NT2/D1 (cell line): ENCODE measurements around the gene ACP5.
A peak's percentile ranks its signal among the peaks of the same experiment; 100 is the strongest.

Experiments
- DNase-seq: peaks from one replicate; pipeline ENCODE4 v3.0.0-alpha.2; 2011; ENCODE audit warnings: low read depth, low spot score
- H3K27me3 ChIP-seq: 2 replicates; pipeline ENCODE4 v1.6.0; 2011; ENCODE audit warnings: mild to moderate bottlenecking; ENCODE audit not compliant: insufficient read length, insufficient read depth
- H3K36me3 ChIP-seq: 2 replicates; pipeline ENCODE4 v1.6.1; 2011; ENCODE audit warnings: mild to moderate bottlenecking, low read length, mixed read lengths; ENCODE audit not compliant: insufficient read depth, insufficient read length
- H3K4me1 ChIP-seq: 2 replicates; pipeline ENCODE4 v1.5.1; 2011; ENCODE audit not compliant: insufficient read depth, insufficient read length
- H3K4me3 ChIP-seq: 2 replicates; pipeline ENCODE4 v1.5.1; 2011; ENCODE audit warnings: low read depth; ENCODE audit not compliant: insufficient read length
- H3K9ac ChIP-seq: 2 replicates; pipeline ENCODE4 v1.6.0; 2011; ENCODE audit warnings: low read depth; ENCODE audit not compliant: insufficient read length
- H3K9me3 ChIP-seq: 2 replicates; pipeline ENCODE4 v1.5.1; 2011; ENCODE audit warnings: mild to moderate bottlenecking, low read length; ENCODE audit not compliant: insufficient read depth
- SUZ12 ChIP-seq: IDR thresholded peaks from 2 replicates; pipeline ENCODE4 v1.6.1; 2011; ENCODE audit not compliant: insufficient read length, insufficient read depth; ENCODE audit errors: extremely low read depth
- YY1 ChIP-seq: IDR thresholded peaks from 2 replicates; pipeline ENCODE4 v1.6.1; 2011; ENCODE audit not compliant: insufficient read length, insufficient read depth
- ZNF274 ChIP-seq: IDR thresholded peaks from 2 replicates; pipeline ENCODE4 v1.6.1; 2011; ENCODE audit warnings: mild to moderate bottlenecking, low read depth, low read length

Gene ACP5

GRCh38 chr19:11596156-11596555 lies 18.7 kb upstream of the ACP5 start:
- Histone ChIP-seq H3K9ac (peak overlapping the region; percentile 36), H3K9me3 (no peaks in the 10 kb centered on the region), H3K4me1 (peaks cover 3% of the 10 kb centered on the region), H3K4me3 (no peak overlapping the region), H3K36me3 (peaks cover 24% of the 10 kb centered on the region), H3K27me3 (no peaks in the 10 kb centered on the region)
- no peak for DNase-seq
- TF ChIP-seq YY1 (no peak), SUZ12 (no peak), ZNF274 (no peak)

- no peak overlapping the region for H3K9ac ChIP-seq
- no peak overlapping the region for H3K4me3 ChIP-seq
- TF ChIP-seq ZNF274 (no peak), SUZ12 (no peak), YY1 (no peak)
- no peaks in the 10 kb centered on the region for H3K9me3 ChIP-seq
- no peaks in the 10 kb centered on the region for H3K27me3 ChIP-seq
- DNase-seq: no peak
- peaks cover 3% of the 10 kb centered on the region for H3K4me1 ChIP-seq
- peaks cover 8% of the 10 kb centered on the region for H3K36me3 ChIP-seq
These were observed 16.6 kb upstream of the ACP5 start for GRCh38 chr19:11594084-11594483.

GRCh38 chr19:11587975-11588631 lies 10.7 kb upstream of the ACP5 start:
- Histone ChIP-seq H3K4me1 (no peaks in the 10 kb centered on the region), H3K27me3 (no peaks in the 10 kb centered on the region), H3K36me3 (no peaks in the 10 kb centered on the region), H3K9me3 (no peaks in the 10 kb centered on the region), H3K9ac (peak overlapping the region; percentile 34), H3K4me3 (no peak overlapping the region)
- no peak for DNase-seq
- no peak for TF ChIP-seq SUZ12
- no peak for TF ChIP-seq ZNF274
- no peak for TF ChIP-seq YY1

- no peaks in the 10 kb centered on the region for H3K9me3 ChIP-seq
- no peaks in the 10 kb centered on the region for H3K36me3 ChIP-seq
- H3K4me1 ChIP-seq: no peaks in the 10 kb centered on the region
- H3K27me3 ChIP-seq: no peaks in the 10 kb centered on the region
- DNase-seq: peak; percentile 47
- H3K9ac ChIP-seq: peak overlapping the region; percentile 34
- no peak overlapping the region for H3K4me3 ChIP-seq
- TF ChIP-seq SUZ12 (no peak), ZNF274 (no peak), YY1 (no peak)
These were observed 10.0 kb upstream of the ACP5 start for GRCh38 chr19:11587302-11587974.

GRCh38 chr19:11586331-11586730 lies 8.9 kb upstream of the ACP5 start:
- Histone ChIP-seq H3K4me1 (no peaks in the 10 kb centered on the region), H3K4me3 (no peak overlapping the region), H3K36me3 (no peaks in the 10 kb centered on the region), H3K9me3 (no peaks in the 10 kb centered on the region), H3K27me3 (no peaks in the 10 kb centered on the region), H3K9ac (no peak overlapping the region)
- TF ChIP-seq ZNF274 (no peak), SUZ12 (no peak), YY1 (no peak)
- DNase-seq: no peak

- no peaks in the 10 kb centered on the region for H3K27me3 ChIP-seq
- peaks cover 9% of the 10 kb centered on the region for H3K4me1 ChIP-seq
- no peaks in the 10 kb centered on the region for H3K9me3 ChIP-seq
- no peak for DNase-seq
- H3K9ac ChIP-seq: no peak overlapping the region
- no peaks in the 10 kb centered on the region for H3K36me3 ChIP-seq
- H3K4me3 ChIP-seq: no peak overlapping the region
- TF ChIP-seq ZNF274 (no peak), YY1 (no peak), SUZ12 (no peak)
These were observed 4.3 kb upstream of the ACP5 start for GRCh38 chr19:11581740-11582139.

GRCh38 chr19:11580116-11580515 lies 2.7 kb upstream of the ACP5 start:
- Histone ChIP-seq H3K9me3 (no peaks in the 10 kb centered on the region), H3K9ac (no peak overlapping the region), H3K4me1 (peaks cover 9% of the 10 kb centered on the region), H3K27me3 (no peaks in the 10 kb centered on the region), H3K4me3 (no peak overlapping the region), H3K36me3 (no peaks in the 10 kb centered on the region)
- no peak for DNase-seq
- TF ChIP-seq YY1 (no peak), ZNF274 (no peak), SUZ12 (no peak)

- H3K9me3 ChIP-seq: no peaks in the 10 kb centered on the region
- H3K4me1 ChIP-seq: peaks cover 9% of the 10 kb centered on the region
- H3K9ac ChIP-seq: no peak overlapping the region
- TF ChIP-seq ZNF274 (no peak), SUZ12 (no peak), YY1 (no peak)
- DNase-seq: no peak
- H3K27me3 ChIP-seq: no peaks in the 10 kb centered on the region
- H3K36me3 ChIP-seq: no peaks in the 10 kb centered on the region
- H3K4me3 ChIP-seq: no peak overlapping the region
These were observed 1.1 kb upstream of the ACP5 start for GRCh38 chr19:11578258-11579142.
